ENCODE results near the gene BCL7B. TPM values are rescaled to one million over a fixed set of nuclear protein-coding genes. Genes with fewer than 3 reads are reported as not detected.
A peak's percentile ranks its signal among the peaks of the same experiment; 100 is the strongest.
"Not testable (repeated sequence)": the region's sequence is repeated elsewhere in the genome, so short reads cannot be mapped to it uniquely, and the experiment has no call there.

Gene BCL7B
- total and polyA plus RNA-seq, 8 donors, result 27.9 to 57.8 (median 33.5) TPM

DNA sequence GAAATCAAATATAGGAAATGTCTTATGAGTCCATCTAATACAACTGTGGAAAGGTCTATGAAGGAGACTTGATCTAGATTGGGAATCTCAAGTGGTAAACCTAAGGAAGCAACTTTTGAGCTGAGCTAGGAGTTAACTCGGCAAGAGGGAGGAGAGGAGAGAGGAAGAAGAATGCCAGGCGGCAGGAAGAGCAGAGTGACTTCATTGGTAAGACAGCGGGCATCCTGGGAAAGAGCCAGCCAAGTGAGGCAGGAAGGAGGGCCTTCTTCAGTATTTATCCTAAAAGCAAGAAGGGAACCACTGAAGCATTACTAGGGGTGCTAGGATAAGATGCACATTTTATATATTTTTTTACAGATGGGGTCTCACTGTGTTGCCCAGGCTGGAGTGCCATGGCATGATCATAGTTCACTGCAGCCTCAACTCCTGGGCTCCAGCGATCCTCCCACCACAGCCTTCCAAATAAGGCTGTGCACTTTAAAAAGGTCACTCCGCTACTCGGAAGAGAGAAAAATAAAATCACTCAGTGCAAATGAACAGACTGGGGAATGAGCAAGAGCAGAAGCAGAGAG is 2.0 kb downstream of the BCL7B start:
- no peak for ATAC-seq
- TF ChIP-seq CTCF (IDR thresholded peaks at IDR 0.05), result no peak
- Histone ChIP-seq H3K27me3 (no peaks in the 10 kb centered on the region), H3K27ac (peak overlapping the region; percentile 97), H3K4me3 (peak overlapping the region in 1 of 2 donors; percentile 77), H3K4me1 (peaks cover 14 to 41% of the 10 kb centered on the region in 2 donors), H3K36me3 (peaks cover 0 to 37% of the 10 kb centered on the region in 2 donors), H3K9me3 (no peaks in the 10 kb centered on the region)
- DNase-seq, result no peak
- intact Hi-C loops (cut with DNase I), result no loop called here

- DNase-seq; H3K27ac ChIP-seq; H3K9me3 ChIP-seq; intact Hi-C loops (cut with DNase I); ATAC-seq; H3K4me3 ChIP-seq; H3K27me3 ChIP-seq: not testable (repeated sequence)
- H3K4me1 ChIP-seq, result peaks cover 0 to 34% of the 10 kb centered on the region in 2 donors
- H3K36me3 ChIP-seq, result peaks cover 0 to 89% of the 10 kb centered on the region in 2 donors
Measured at GRCh38 chr7:73550093-73550492, 7.4 kb downstream of the BCL7B start.

DNA sequence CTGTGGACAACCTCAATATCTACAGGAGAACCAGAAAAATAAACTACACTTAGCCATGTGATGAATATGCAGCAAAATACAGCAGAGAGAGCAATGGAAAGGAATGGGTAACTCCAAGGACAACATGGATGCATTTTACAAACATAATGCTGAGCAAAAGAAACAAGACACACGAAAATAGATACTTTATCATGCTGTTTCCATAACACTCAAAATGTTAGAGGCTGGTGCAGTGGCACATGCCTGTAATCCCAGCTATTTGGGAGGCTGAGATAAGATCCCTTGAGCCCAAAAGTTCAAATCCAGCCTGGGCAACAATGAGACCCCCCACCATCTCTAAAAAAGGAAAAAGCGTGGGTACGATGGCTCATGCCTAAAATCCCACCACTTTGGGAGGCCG is 8.3 kb downstream of the BCL7B start:
- peaks cover 0 to 92% of the 10 kb centered on the region in 2 donors for H3K36me3 ChIP-seq
- intact Hi-C loops (cut with DNase I), result no loop called here
- TF ChIP-seq CTCF (IDR thresholded peaks at IDR 0.05), result no peak
- ATAC-seq (no peak), DNase-seq (no peak)
- H3K27ac ChIP-seq, result no peak overlapping the region
- H3K4me1 ChIP-seq, result peaks cover 0 to 25% of the 10 kb centered on the region in 2 donors
- H3K4me3 ChIP-seq, result no peak overlapping the region
- no peaks in the 10 kb centered on the region for H3K9me3 ChIP-seq
- no peaks in the 10 kb centered on the region for H3K27me3 ChIP-seq

- H3K27me3 ChIP-seq, result no peaks in the 10 kb centered on the region
- H3K9me3 ChIP-seq, result no peaks in the 10 kb centered on the region
- ATAC-seq (no peak), DNase-seq (no peak)
- peaks cover 0 to 92% of the 10 kb centered on the region in 2 donors for H3K36me3 ChIP-seq
- no peak overlapping the region for H3K27ac ChIP-seq
- intact Hi-C loops (cut with DNase I), result no loop called here
- H3K4me1 ChIP-seq, result peaks cover 0 to 22% of the 10 kb centered on the region in 2 donors
- no peak overlapping the region for H3K4me3 ChIP-seq
- no peak for TF ChIP-seq CTCF (IDR thresholded peaks at IDR 0.05)
Measured at GRCh38 chr7:73547841-73548240, 9.6 kb downstream of the BCL7B start.

GRCh38 chr7:73544678-73545077 is 12.8 kb downstream of the BCL7B start:
- DNase-seq, result no peak
- H3K27me3 ChIP-seq, result no peaks in the 10 kb centered on the region
- ATAC-seq, result no peak
- intact Hi-C loops (cut with DNase I), result no loop called here
- no peak overlapping the region for H3K27ac ChIP-seq
- no peaks in the 10 kb centered on the region for H3K9me3 ChIP-seq
- no peak for TF ChIP-seq CTCF (IDR thresholded peaks at IDR 0.05)
- no peak overlapping the region for H3K4me3 ChIP-seq
- H3K4me1 ChIP-seq, result peaks cover 0 to 17% of the 10 kb centered on the region in 2 donors
- peaks cover 0 to 95% of the 10 kb centered on the region in 2 donors for H3K36me3 ChIP-seq

- Histone ChIP-seq H3K27ac (no peak overlapping the region), H3K9me3 (no peaks in the 10 kb centered on the region), H3K4me1 (no peaks in the 10 kb centered on the region), H3K36me3 (peaks cover 0 to 95% of the 10 kb centered on the region in 2 donors), H3K27me3 (no peaks in the 10 kb centered on the region), H3K4me3 (no peak overlapping the region)
- no peak for ATAC-seq
- TF ChIP-seq CTCF (IDR thresholded peaks at IDR 0.05), result no peak
- intact Hi-C loops (cut with DNase I), result no loop called here
- DNase-seq, result no peak
Measured at GRCh38 chr7:73541722-73542121, 15.8 kb downstream of the BCL7B start.

Measured in left lung (tissue), 10 donors.